ENCODE measurements around the gene THAP7.

- no peak for TF ChIP-seq CTCF (IDR thresholded peaks at IDR 0.05)
- TF ChIP-seq POLR2AphosphoS5 (IDR thresholded peaks at IDR 0.05; ENCODE audit: low read depth, low read length), result no peak
- no peak for TF ChIP-seq REST (IDR thresholded peaks at IDR 0.05; ENCODE audit: insufficient read depth in 1 of 2, low read depth in 2 of 2, low read length in 1 of 2)
- TF ChIP-seq TCF7L2 (IDR thresholded peaks at IDR 0.05; ENCODE audit: low read depth, low read length), result no peak
These were observed 30.8 kb downstream of the THAP7 start for GRCh38 chr22:20970939-20971657.

All from Panc1 (cell line).